WERI-Rb-1 (cell line): ENCODE results near the gene NES.

Source experiments
- DNase-seq: peaks from one replicate; pipeline ENCODE4 v3.0.0-alpha.2; 2020
- H3K27ac ChIP-seq: fragments of 250-450 bp; sonication (Bioruptor Pico); 2 replicates; pipeline ENCODE4 v1.5.1; 2020; ENCODE audit warnings: mild to moderate bottlenecking, moderate library complexity
- H3K27me3 ChIP-seq: fragments of 250-450 bp; sonication (Bioruptor Pico); 2 replicates; pipeline ENCODE4 v1.5.1; 2021; ENCODE audit warnings: mild to moderate bottlenecking, low read depth, moderate library complexity; ENCODE audit not compliant: insufficient read depth, severe bottlenecking
- H3K36me3 ChIP-seq: fragments of 250-450 bp; sonication (Bioruptor Pico); 2 replicates; pipeline ENCODE4 v1.5.1; 2020; ENCODE audit warnings: mild to moderate bottlenecking, moderate library complexity
- H3K4me3 ChIP-seq: 2 replicates; pipeline ENCODE4 v1.5.1; 2011; ENCODE audit warnings: low read depth, mild to moderate bottlenecking, control low read depth, low read length
- H3K9me3 ChIP-seq: fragments of 250-450 bp; sonication (Bioruptor Pico); 2 replicates; pipeline ENCODE4 v1.5.1; 2021; ENCODE audit warnings: mild to moderate bottlenecking, moderate library complexity; ENCODE audit not compliant: severe bottlenecking
- CTCF ChIP-seq: IDR thresholded peaks from 2 replicates; pipeline ENCODE4 v1.5.1; 2011; ENCODE audit warnings: low read depth, mild to moderate bottlenecking, control low read depth, inconsistent platforms, low read length

Gene NES

DNA sequence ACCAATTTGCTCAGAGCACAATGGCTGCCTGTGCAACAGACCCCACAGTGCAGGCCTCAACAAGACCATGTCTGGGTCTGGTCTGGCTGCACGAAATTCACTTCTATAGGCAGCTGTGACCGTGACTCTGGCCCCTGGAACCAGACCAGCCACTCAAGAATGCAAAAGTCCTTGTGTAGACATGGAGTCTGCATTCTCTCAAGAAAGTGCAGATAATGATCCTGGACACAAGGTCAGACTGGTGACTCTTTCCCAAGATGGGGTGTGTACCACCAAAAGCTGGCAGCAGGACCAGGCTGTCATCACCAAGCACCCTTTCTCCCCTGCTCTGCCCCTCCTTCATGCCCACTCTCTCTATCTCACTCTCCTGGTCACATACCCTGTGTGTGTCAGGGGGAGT lies 43.9 kb upstream of the NES start:
- TF ChIP-seq CTCF: no peak
- Histone ChIP-seq H3K27ac (no peak overlapping the region), H3K36me3 (peaks cover 63% of the 10 kb centered on the region), H3K4me3 (no peak overlapping the region), H3K9me3 (no peaks in the 10 kb centered on the region), H3K27me3 (no peaks in the 10 kb centered on the region)
- no peak for DNase-seq

GRCh38 chr1:156717351-156717750 lies 40.1 kb upstream of the NES start:
- no peak overlapping the region for H3K27ac ChIP-seq
- no peak overlapping the region for H3K4me3 ChIP-seq
- H3K27me3 ChIP-seq: no peaks in the 10 kb centered on the region
- no peaks in the 10 kb centered on the region for H3K9me3 ChIP-seq
- DNase-seq: no peak
- H3K36me3 ChIP-seq: peaks cover 30% of the 10 kb centered on the region
- no peak for TF ChIP-seq CTCF

- Histone ChIP-seq H3K4me3 (no peak overlapping the region), H3K9me3 (no peaks in the 10 kb centered on the region), H3K27me3 (no peaks in the 10 kb centered on the region), H3K27ac (no peak overlapping the region), H3K36me3 (peaks cover 8% of the 10 kb centered on the region)
- TF ChIP-seq CTCF: no peak
- DNase-seq: no peak
These were observed 37.6 kb upstream of the NES start for GRCh38 chr1:156714830-156715229.

DNA sequence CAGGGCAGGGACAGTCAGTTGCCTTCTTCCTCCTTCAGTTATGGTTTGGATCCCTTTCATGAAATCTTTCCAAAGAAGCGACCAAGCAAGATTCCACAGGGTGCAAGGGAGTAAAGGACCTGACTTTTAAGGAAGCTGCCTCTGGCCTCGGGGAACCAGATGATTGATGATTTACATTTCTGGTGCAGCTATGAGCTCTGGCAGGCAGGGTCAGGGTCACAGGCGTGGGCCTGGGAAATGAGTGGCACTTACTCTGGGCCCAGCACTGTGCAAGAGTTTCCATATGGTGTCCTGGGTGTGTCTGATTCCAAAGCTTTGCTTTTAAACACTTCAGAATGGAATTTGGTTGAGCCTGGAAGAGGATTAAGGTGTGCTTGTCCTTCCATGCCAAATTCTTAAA lies 35.4 kb upstream of the NES start:
- H3K27me3 ChIP-seq: no peaks in the 10 kb centered on the region
- peaks cover 4% of the 10 kb centered on the region; the same call in 1 of the 2 replicates for H3K36me3 ChIP-seq
- no peak for DNase-seq
- no peak for TF ChIP-seq CTCF
- H3K4me3 ChIP-seq: no peak overlapping the region
- H3K9me3 ChIP-seq: no peaks in the 10 kb centered on the region
- H3K27ac ChIP-seq: peak overlapping the region; percentile 86

DNA sequence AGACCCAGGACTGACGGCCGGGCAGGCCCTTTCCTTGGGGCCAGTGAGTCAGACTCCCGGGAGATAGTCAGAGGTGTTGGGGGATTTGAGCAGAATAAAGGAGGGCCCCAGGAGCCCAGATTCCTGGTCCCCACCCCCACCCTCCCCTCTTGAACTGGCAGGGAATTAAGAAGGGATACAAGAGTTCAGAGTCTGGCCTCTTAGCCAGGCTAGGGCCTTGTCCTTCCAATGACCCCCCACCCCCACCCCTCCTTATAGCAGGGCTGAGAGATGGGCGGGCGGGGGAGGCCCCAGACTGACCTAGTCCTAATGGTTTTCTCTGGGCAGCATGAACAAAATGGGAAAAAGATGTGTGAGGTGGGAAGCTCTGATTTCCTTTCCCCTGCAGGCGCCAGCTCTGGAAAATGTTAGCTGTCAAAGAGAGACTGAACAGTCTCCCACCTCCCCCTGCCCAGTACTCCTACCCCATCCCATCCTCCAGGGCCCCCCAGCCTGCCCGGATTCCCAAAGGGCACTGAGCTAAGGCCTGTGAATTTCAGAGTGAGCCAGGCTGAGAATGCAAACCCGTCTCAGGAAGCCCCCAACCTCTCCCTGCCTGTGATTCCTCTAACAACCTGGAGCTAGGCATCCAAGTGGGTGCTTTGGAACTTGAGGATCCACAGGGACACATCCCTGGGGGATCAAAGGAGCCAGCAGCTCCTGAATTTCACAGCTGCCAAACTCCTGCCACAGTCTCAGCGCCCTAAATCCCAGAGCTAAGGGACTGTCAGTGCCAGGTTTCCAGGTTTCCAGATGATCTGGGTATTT lies 34.0 kb upstream of the NES start:
- DNase-seq: peak; percentile 89
- TF ChIP-seq CTCF: no peak
- Histone ChIP-seq H3K27me3 (no peaks in the 10 kb centered on the region), H3K9me3 (no peaks in the 10 kb centered on the region), H3K36me3 (peaks cover 4% of the 10 kb centered on the region; the same call in 1 of the 2 replicates), H3K27ac (peak overlapping the region; percentile 86), H3K4me3 (no peak overlapping the region)
